ENCODE results near the gene COL4A2. TPM values are rescaled to one million over a fixed set of nuclear protein-coding genes. Genes with fewer than 3 reads are reported as not detected.
A peak's percentile ranks its signal among the peaks of the same experiment; 100 is the strongest.

The COL4A2 gene
- total RNA-seq, 1 donor from 2014 or later: 120 TPM

DNA sequence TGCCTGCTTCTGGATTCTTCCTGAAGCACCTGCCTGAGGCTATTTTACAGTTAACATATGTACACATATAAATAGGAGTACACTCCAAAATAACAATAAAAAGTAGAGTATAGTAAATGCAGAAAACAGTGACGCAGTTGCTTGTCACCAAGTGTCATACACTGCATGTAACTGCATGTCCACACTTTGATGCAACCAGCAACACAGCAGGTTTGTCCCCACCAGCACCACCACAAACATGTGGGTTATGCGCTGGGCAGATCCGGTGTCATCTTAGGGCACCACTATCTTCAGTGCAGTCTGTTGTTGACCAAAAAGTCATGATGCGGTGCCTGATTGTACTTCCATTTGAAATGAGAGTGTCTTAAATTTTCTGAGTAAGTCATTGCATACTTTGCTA is 51.3 kb downstream of the COL4A2 start:
- TF ChIP-seq, protein P1, sequence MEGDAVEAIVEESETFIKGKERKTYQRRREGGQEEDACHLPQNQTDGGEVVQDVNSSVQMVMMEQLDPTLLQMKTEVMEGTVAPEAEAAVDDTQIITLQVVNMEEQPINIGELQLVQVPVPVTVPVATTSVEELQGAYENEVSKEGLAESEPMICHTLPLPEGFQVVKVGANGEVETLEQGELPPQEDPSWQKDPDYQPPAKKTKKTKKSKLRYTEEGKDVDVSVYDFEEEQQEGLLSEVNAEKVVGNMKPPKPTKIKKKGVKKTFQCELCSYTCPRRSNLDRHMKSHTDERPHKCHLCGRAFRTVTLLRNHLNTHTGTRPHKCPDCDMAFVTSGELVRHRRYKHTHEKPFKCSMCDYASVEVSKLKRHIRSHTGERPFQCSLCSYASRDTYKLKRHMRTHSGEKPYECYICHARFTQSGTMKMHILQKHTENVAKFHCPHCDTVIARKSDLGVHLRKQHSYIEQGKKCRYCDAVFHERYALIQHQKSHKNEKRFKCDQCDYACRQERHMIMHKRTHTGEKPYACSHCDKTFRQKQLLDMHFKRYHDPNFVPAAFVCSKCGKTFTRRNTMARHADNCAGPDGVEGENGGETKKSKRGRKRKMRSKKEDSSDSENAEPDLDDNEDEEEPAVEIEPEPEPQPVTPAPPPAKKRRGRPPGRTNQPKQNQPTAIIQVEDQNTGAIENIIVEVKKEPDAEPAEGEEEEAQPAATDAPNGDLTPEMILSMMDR (IDR thresholded peaks at IDR 0.05; ENCODE audit: unreplicated experiment): no peak

DNA sequence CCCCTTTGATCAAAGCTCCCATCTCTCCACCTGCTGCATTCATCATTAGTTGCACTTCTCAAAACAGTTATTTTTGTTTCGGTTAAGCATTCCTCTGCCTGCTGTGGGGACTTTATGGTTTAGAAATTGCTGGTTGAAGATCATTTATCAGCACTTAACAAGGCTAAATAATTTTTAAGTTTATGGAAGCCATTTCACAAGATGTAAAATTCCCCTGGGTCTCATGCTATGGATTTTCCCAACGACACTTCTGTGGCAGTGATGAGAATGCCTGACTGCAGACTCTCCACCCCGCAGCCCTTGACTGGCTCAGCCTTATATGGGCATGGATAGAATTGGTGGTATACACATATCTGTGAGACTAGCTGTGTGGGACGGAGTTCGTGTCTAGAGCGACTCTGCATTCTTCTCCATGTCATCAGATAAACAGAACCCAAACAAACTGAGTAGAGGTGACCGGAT is 52.8 kb downstream of the COL4A2 start:
- TF ChIP-seq, protein P1 (IDR thresholded peaks at IDR 0.05; ENCODE audit: unreplicated experiment): no peak
- H3K9me3 Mint-ChIP-seq (ENCODE audit: low read depth): no peaks in the 10 kb centered on the region
- peaks cover 3% of the 10 kb centered on the region for H3K4me1 Mint-ChIP-seq (ENCODE audit: low read depth)
- no peak overlapping the region for H3K27ac Mint-ChIP-seq
- H3K4me3 Mint-ChIP-seq (ENCODE audit: low read depth): no peak overlapping the region
- no peak for DNase-seq (ENCODE audit: low spot score, unreplicated experiment)
- no peaks in the 10 kb centered on the region for H3K27me3 Mint-ChIP-seq
- peaks cover 7% of the 10 kb centered on the region for H3K36me3 Mint-ChIP-seq (ENCODE audit: insufficient read depth)

More for the DNA sequence above, 51.3 kb downstream of the COL4A2 start:
- no peak overlapping the region for H3K27ac Mint-ChIP-seq
- no peaks in the 10 kb centered on the region for H3K9me3 Mint-ChIP-seq (ENCODE audit: low read depth)
- peaks cover 5% of the 10 kb centered on the region for H3K4me1 Mint-ChIP-seq (ENCODE audit: low read depth)
- DNase-seq (ENCODE audit: low spot score, unreplicated experiment): no peak
- no peak overlapping the region for H3K4me3 Mint-ChIP-seq (ENCODE audit: low read depth)
- no peaks in the 10 kb centered on the region for H3K27me3 Mint-ChIP-seq
- H3K36me3 Mint-ChIP-seq (ENCODE audit: insufficient read depth): peaks cover 7% of the 10 kb centered on the region

DNA sequence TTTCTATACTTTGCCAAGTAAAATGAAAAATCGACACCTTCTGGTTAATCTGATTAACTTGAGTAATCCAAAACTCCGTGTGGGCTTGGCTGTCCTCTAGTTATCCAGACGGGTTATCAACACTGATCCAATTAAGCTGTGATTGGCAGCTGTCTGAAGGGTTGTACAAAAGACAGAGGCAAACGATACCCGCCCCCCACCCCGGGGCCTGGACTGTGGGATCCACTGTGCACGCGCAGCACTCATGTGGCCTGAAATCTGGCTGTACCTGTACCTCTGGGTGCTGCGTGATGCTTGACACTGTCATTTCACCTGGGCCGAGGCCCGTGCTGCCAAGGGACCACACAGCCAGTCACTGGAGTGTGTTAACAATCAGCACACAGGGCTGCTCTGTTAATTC is 53.5 kb downstream of the COL4A2 start:
- H3K9me3 Mint-ChIP-seq (ENCODE audit: low read depth): no peaks in the 10 kb centered on the region
- TF ChIP-seq, protein P1 (IDR thresholded peaks at IDR 0.05; ENCODE audit: unreplicated experiment): no peak
- no peak overlapping the region for H3K4me3 Mint-ChIP-seq (ENCODE audit: low read depth)
- no peaks in the 10 kb centered on the region for H3K27me3 Mint-ChIP-seq
- H3K36me3 Mint-ChIP-seq (ENCODE audit: insufficient read depth): peaks cover 7% of the 10 kb centered on the region
- DNase-seq (ENCODE audit: low spot score, unreplicated experiment): no peak
- H3K27ac Mint-ChIP-seq: no peak overlapping the region
- no peaks in the 10 kb centered on the region for H3K4me1 Mint-ChIP-seq (ENCODE audit: low read depth)

DNA sequence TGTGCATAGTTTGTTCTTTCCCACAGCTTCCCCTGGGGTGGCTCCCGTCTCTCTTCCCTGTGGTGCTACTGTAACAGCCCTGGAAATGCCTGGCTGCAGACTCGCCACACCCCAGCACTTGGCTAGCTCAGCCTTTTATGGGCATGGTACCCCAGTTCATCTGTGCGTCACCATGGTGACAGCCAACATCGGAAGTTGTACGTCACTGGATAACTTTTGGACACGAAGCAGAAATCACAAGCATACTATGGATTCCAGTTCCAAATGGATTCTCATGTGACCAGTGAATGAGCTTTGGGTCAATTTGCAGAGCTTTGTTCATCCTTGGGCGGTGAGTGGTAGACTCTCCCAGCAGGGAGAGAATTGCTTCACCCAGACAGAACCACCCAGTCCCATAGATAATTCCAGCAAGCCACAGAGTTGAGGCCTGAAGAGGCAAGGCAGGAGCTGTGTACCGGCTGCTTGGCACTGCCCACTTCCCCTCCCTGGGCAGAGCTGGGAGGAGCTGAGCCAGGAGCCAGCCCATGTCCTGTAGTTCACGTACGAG is 54.4 kb downstream of the COL4A2 start:
- DNase-seq (ENCODE audit: low spot score, unreplicated experiment): no peak
- TF ChIP-seq, protein P1 (IDR thresholded peaks at IDR 0.05; ENCODE audit: unreplicated experiment): no peak
- H3K36me3 Mint-ChIP-seq (ENCODE audit: insufficient read depth): peaks cover 6% of the 10 kb centered on the region
- no peaks in the 10 kb centered on the region for H3K4me1 Mint-ChIP-seq (ENCODE audit: low read depth)
- H3K27ac Mint-ChIP-seq: no peak overlapping the region
- no peaks in the 10 kb centered on the region for H3K9me3 Mint-ChIP-seq (ENCODE audit: low read depth)
- H3K4me3 Mint-ChIP-seq (ENCODE audit: low read depth): no peak overlapping the region
- H3K27me3 Mint-ChIP-seq: no peaks in the 10 kb centered on the region

DNA sequence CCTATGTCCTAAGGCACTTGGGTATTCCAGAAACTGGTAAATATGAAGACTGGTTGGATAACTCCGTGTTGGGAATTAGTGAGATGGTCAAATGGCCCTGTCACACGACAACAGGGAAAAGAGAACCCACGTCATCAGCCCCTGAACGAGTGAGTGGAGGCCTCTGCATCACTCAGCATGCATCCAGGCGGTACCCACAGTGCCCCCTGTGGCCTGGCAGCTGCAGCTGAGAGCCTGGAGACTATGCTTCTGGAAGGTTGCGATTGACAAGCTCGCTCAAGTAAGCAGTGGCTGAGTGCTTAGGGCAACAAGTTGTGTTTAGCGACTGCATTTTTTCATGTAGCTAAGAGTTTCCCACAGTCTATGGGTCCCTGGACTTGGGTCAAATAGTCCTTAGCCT is 55.9 kb downstream of the COL4A2 start:
- Mint-ChIP-seq H3K36me3 (ENCODE audit: insufficient read depth) (no peaks in the 10 kb centered on the region), H3K27me3 (no peaks in the 10 kb centered on the region), H3K4me1 (ENCODE audit: low read depth) (no peaks in the 10 kb centered on the region), H3K4me3 (ENCODE audit: low read depth) (no peak overlapping the region), H3K27ac (no peak overlapping the region), H3K9me3 (ENCODE audit: low read depth) (no peaks in the 10 kb centered on the region)
- TF ChIP-seq, protein P1 (IDR thresholded peaks at IDR 0.05; ENCODE audit: unreplicated experiment): peak; percentile 17
- no peak for DNase-seq (ENCODE audit: low spot score, unreplicated experiment)
